CD4-positive, alpha-beta T cell treated with Interleukin-4 for 4 hours (primary cell): ENCODE results near the gene BTBD9.

ENCODE experiments used
- DNase-seq: peaks from one replicate; pipeline ENCODE4 v3.0.0-alpha.2; 2020

Gene BTBD9

DNA sequence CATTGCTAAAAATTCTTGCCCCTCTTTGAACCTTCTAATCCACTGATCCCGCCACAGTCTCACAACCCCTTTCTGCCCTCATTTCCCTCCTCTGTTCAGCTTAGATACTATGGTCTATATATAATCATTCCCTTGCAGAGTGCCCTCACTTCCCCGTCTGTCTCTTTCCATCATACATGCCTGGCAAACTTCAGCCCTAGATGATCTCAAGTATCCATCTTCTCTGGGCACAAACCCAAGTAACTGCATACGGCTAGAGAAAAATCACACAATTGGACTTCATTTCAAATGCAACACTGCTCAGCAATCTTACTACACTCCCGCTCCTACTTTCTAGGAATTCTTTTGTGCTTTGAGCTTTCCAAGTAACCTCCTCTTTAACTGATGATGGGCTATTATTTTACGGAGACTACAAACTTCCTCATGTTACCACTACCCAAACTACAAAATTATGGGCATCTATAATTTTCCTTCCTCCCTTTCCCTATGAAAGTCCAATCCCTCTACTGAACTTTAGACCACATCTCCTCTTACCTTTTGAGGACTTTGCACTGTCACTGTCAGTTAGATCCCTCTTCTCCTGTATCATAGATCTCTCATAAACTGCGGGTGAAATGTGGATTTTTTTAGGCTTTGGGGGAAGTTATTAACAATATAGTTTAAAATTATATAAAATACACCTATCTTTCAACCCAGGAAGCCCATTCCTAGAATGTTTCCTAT lies 135.6 kb downstream of the BTBD9 start:
- no peak for DNase-seq

DNA sequence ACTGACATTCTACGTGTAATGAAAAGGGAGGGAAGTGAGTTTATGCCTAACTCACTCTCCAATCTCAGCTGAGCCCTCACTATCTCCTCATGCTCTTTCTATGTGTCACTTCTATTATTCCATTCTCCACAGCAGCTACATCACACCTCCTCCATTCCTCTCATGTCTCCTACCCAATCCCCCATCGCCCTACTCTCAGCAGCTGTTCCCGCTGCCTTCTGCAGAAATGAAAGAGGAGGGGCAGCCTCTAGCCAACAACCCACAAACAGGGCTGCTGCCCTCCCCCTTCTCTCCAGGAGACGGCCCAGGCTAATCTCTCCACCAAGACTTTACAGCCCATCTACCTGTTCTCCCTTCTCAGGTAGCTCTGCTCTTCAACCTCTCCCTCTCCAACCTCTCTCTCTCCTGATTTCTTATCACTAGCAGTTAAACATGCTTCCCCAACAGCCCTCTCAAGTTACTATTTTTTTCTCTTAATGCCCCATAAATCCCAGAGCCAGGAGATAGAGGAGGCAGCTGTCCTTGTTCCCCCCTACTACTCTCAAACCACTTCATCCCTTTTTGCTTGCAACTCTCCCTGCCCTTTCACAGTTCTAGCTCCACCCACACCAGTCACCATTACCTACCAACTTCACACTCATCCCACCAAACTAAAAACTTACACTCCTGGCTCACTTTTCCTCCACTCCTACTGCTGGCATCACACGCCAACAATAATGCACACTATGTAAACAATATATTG lies 136.5 kb downstream of the BTBD9 start:
- DNase-seq = no peak

DNA sequence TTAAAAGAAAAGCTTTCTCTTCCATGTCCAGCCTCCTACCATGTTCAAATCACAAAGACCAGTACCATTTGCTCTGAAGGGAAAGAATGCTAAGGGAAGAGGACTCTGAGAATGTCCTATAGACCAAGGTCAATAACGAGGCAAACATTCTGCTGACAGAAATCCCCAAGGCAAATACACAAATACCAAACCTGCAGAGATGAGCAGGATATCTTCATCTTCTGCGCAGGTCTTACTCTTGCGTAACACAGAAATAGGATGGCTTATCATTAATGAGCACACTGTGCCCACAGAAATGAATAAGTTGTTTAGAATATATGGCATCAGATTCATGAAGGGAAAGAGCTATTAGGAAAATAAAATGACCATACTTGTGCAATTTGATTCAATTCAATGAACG lies 137.3 kb downstream of the BTBD9 start:
- no peak for DNase-seq

DNA sequence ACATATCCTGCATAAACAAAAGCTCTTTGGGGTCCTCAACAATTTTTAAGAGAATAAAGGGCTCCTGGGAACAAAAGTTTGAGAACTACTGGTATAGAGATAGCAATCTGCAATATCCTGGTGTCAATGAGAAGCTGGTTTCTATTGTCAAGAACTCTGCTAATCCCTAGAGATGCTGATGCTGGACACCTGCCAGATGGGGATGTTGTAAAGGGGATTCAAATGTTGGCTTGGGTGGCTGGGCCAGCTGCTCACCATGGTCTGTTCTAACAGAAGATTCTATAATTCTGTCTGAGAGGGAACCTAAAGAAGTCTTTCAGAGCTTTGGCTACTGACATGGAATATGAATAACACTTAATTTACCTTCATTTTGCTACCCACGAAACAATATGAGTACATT lies 137.8 kb downstream of the BTBD9 start:
- no peak for DNase-seq

DNA sequence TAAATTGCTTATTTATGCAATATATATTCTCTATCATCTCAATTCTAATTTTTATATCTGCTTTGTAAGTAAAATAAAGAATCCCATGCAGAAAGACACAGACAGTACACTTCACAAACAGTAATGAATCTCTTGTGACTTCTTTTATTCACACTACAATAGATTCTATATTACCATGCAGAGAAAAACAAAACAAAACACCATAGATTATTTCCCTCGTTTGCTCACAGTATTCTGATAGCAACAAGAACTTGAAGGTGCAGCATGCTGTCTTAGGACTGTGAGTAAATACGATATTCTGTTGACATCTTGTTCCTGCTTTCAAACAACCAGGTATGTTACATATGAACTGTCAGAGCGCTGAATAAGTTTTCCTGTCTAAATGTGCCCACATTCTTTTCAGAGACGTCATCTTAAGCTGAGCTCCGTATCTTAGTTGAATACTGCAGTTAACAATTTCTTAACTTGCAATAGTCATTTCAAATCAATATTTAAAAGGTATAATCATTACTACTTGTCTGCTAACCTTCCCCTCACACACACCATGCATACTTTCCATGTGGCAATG lies 140.1 kb downstream of the BTBD9 start:
- DNase-seq = no peak

DNA sequence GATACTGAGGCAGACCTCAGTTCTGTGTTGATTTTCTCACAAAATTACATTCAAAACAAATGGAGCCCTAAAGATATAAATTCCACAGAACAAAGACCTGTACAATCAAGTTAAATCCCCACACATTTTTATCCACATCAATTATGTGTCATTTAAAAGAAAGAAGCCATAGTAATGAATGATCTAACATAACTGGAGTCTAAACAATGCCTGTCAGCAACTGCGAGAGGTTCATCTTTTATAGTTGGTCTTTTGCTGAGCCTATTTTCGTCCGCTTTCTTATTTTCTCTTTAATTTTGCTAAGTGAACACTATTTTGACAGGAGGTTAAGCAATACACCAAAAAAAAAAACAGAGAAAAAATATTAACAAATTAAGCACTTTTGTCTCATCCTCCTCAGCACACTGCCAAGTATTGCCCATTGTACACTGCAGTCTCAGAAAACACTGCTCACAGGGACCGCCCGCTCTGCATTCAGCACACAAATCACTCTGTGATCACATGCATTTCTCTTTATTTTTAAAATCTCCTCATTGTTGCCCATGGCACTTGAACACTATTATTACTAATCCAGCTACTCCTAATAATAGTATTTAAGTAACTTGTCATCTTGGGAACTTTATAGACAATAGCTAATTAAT lies 140.8 kb downstream of the BTBD9 start:
- no peak for DNase-seq

DNA sequence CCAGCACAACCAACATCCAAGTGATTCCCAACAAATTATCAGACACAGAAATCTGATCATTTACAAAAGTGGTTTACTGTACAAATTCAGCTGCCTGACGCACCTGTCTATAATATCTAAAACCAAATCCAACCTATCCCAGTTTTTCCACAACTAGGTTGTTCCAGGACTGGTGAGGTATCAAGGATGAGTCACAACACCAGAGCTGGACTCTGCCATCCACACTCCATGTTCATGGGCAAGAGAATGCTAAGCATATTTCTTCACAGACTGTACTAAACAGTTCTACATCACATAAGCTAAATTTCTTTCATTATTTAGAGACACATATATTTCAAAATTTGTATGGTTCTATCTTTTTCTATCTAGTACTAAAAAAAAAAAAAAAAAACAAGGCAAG lies 141.6 kb downstream of the BTBD9 start:
- DNase-seq = no peak

DNA sequence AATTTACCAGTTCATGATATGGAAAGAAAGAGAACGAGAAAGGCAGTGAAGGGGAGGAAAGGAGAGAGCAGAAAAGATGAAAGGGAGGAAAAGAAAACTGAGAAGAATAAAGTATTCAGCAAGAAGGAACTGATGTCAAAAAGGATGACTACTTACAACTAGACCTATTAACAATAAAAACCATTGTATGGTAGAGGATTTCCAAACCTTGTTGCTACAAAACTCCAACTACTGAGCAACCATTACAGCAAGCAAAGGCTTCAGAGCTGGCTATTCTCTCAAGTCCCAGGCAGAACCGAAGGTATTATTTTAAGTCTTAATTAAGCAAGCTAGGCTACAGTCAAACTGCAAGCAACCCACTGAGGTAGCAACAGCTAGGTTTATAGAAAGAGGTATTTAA lies 142.2 kb downstream of the BTBD9 start:
- no peak for DNase-seq

DNA sequence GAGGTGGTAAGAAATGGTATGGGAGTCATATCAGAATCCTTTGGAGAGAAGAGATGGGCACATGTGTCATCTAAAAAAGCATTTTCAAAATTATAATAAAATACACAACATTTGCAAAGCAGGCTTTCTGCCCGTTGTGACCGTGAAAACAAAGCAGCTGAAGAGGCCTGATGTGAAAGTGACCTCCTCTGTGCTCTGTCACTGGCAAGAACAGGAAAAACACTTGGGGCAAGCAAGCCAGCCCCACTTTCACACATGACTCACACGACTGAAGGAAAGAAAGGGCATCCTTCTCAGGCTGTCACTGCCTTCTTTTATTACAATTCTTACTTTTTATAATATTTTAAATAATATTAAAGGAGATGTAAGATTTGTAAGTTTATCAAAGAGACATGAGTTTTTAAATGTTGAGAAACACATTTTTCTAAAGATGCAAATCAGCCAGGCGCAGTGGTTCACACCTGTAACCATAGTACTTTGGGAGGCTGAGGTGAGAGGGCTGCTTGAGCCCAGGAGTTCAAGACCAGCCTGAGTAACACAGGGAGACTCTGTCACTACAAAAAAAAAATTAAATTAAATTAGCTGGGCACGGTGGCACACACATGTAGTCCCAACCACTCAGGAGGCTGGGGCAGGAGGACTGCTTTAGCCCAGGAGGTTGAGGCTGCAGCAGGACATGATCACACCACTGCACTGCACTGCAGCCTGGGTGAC lies 143.7 kb downstream of the BTBD9 start:
- no peak for DNase-seq

DNA sequence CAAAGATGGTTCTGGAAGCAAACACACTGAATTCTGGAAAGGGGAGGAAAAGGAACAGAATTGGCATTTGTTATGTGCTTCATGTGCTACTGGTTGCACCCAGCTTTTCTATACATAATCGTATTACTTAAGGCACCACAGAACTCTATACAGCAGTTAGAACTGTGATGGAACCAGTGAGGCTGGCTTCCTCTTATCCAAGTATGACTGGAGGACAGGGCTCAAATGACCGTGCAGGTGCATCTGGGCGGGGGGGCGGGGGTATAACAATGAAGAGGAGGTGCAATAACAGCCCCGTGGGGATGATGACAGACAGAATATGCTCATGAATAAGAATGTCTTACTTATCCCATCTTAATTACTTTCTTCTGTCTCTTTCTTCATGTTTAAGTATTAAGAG lies 144.2 kb downstream of the BTBD9 start:
- DNase-seq = no peak

DNA sequence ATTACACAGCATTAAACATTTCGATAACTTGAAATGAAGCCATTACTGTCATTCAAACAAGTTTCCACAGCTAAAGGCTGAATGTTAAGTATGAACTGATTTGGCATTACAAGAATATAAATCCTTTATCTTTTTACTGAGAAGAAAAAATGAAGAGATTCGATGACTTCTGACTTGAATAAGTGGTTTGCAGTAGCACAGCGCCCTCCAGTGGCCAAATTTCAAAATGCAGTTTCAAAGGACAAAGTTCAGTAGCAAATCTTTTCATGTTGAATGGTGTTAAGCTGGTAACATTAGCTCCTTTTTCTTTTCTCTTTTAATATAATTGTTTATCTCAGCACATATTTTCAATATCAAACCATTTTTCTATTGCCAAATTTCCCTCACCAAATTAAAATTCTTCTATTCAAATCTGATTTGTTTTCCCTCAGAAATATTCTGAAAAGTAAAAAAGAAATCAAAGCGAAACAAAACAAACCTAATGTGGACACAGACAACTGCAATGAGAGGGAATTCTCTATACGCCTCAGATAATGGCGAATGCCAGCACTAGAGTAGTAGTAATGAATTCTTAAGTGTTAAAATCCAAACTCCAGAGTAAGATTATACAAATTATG lies 145.7 kb downstream of the BTBD9 start:
- DNase-seq = peak; percentile 77

DNA sequence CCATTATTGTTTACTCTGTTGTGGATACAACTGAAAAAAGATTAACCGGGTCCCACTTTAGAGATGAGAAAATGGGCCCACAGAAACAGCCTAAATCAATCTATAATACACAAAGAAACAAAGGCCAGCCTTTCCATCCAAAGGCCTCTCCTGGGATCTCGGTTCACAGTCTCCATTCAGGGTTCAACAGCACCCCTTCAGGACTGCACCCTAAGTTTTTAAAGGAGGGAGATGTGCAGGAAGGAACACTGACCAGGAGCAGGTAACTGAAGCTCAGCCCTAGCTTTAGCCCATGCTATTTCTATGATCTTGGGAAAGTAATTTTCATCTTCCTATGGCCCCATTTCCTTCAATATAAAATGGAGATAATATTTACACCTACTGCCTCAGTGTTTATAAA lies 147.7 kb downstream of the BTBD9 start:
- no peak for DNase-seq

DNA sequence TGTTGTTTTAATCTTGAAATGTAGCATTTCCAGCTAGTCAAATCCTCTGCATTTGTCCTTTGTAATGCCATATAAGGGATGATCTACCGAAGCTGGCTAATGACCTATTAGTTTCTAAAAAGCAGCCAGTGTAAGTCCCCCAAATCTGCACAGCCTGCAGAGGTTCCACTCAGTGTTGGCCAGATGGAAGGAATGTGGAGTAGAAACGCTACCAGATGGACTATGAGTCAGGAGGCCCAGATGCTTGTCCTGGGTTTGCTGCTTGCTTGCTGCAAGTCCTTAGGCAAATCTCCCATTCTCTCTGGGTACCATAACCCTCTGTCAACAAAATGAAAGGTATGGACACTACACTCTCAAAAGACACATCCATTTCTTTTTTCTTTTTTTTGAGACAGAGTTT lies 149.8 kb downstream of the BTBD9 start:
- no peak for DNase-seq

DNA sequence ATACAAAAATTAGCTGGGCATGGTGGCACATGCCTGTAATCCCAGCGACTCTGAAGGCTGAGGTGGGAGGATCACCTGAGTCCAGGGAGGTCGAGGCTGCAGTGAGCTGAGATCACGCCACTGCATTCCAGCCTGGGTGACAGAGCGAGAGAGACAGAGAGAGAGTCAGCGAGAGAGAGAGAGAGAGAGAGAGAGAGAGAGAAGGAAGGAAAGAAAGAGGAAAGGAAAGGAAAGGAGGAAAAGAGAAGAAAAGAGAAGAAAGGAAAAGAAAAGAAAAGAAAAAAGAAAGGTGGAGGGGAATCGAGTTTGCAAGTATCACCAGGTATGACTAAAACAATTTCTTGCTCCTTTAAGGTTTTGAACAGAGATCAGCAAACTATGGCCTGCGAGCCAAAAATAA lies 152.3 kb downstream of the BTBD9 start:
- no peak for DNase-seq

DNA sequence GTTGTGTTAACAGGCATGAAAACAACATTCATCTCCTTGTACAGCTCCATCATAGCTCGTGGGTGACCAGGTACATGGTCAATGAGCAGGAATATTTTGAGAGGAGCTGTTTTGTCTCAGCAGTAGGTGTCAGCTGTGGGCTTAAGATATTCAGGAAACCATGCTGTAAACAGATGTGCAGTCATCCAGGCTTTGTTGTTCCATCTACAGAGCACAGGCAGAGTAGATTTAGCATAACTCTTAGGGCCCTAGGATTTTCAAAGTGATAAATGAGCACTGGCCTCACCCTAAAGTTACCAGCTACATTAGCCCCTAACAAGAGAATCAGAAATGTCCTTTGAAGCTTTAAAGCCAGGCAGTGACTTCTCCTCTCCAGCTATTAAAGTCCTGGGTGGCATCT lies 154.2 kb downstream of the BTBD9 start:
- no peak for DNase-seq

DNA sequence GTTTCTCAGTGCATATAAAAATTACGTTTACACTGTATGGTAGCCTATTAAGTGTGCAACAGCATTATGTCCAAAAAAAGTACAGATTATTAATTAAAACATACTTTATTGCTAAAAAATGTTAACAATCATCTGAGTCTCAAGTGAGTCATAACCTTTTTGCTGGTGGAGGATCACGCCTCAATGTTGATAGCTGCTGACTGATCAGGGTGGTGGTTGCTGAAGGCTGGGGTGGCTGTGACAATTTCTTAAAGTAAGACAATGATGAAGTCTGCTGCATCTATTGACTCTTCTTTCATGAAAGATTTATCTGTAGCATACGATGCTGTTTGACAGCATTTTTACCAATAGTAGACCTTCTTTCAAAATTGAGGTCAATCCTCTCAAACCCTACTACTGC lies 155.1 kb downstream of the BTBD9 start:
- DNase-seq = no peak

DNA sequence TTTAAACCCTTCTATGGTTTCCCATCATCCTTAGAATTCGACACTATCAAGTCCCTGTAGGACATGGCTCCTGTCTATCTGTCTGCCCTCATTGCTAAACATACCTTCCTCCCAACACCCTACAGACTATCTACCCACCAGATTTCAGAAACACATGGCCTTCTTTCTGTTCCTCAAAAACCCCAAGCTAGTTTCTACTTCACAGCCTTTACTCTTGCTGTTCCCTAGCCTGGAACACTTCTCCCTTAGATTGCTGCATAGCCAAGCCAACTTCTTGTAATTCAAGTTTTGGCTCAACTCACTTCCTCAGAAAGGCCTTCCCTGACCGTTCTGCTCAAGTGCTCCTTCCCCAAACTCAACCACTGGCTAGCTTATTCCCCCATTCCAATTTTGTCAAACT lies 156.2 kb downstream of the BTBD9 start:
- peak; percentile 5 for DNase-seq

DNA sequence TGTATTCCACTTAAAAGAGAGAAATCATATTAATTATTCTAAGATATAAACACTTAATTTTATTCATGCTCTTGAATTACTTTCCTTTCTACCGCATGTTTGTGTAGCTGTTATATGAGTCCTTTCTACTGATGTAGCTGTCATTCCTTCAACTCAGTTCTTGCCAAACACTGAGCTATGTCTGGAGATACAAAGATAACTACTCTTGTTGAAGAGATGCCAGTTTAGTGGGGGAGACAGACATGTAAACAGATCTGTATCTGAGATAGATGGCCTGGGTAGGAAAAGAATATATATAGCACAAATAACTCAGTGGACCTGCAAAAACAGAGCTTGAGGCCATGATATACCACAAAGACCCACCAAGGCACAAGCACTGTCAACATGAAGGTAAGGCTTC lies 157.3 kb downstream of the BTBD9 start:
- DNase-seq = no peak

DNA sequence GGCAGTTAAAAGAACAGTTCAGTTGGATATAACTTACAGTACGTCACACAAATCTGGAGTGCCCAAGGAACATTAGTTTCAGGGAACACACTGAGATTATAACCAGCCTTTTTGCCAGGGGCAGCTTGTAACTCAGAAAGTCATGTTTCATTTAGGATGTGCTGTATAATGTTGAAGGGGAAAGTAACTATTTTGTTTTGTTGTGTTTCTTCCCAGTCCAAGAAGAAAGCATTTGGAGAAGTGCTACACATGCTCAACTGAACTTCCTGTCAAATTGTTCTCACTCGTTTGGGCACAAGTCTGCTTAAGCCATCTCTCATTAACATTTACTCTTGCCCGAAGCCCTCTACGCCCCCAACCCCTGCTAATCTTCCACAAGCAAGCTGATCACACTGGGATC lies 157.9 kb downstream of the BTBD9 start:
- DNase-seq = no peak

DNA sequence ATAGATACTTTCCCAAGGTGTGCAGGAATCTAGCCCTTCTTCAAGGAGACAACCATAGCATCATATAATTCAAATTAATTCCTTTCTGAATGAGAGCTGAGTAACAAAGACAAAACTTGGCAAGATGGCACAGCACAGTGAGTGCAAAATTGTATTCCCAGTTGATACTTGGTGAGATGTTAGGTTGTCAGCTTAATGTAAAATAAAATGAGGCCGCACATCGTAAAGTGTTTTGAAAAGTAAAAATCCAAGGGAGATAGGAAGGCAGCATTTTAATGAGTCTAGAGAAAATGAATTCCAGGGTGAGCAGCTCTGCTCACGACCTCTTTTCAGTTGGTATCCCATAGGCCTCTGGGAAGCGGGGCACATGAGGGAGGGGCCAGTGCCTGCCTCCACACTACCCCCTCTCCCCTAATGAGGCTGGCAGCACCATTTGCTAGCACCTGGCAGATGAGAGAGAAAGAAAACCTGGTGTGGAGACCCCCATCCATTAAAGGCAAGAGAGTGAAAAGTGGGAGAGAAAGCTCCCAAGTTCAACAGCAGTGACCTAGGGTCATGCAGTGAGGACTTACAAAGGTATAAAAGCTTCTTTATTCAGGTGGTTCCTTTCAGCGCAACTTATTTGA lies 158.4 kb downstream of the BTBD9 start:
- DNase-seq = no peak

DNA sequence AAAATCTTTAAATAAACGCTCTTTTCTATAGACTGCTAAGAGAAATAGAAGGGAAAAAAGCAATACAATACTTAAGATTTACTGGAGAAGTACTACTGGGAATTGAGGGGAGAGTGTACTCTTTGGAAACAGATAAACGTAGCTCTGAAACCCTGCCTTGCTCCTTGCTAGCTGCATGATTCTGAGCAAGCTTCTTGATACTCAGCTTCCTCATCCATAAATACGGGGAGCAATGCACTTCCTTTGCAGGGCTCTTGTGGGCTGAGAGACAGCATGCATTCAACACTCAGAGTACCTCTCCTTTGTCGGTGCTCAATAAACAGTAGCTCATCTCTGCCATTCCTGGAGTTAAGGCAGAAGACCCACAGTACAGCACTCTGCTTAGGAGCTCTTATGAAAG lies 159.7 kb downstream of the BTBD9 start:
- DNase-seq = no peak

DNA sequence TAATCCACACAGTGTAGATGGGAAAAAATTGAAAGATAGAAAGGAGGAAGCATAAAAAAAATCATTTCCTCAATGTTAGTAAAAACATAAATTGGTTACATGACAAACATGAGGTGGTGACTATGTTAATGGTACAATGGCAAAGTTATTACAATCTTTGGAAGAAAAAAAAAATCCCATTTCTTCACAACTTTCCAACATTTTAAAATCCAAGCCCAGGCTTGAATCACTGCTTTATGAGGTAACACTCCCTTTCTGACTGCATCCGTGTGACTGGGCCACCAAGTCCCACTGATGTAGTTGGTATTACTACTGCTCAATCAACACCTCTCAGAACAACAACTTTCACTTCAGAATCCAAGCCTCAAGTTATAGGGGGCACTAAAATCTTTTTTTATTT lies 160.4 kb downstream of the BTBD9 start:
- no peak for DNase-seq
